Naive B cell (primary cell): ENCODE data around the gene TMEM151B. TPM values are rescaled to one million over a fixed set of nuclear protein-coding genes. Genes with fewer than 3 reads are reported as not detected.

ENCODE experiments used
- polyA plus RNA-seq, 6 donors: library from polyadenylated mRNA; unstranded; fragments of 300-500 nt; fragmentation: Illumina TruSeq; gene quantifications; one replicate each; pipeline ENCODE4 v1.2.3, GENCODE V29; 2021; ENCODE audit warnings: low read depth in 6 of 6

The TMEM151B gene
- polyA plus RNA-seq, 6 donors from 2014 or later: not detected

Other genes starting within 250 kb of the TMEM151B start
- gene MRPL14, start 143.0 kb upstream of the TMEM151B start, polyA plus RNA-seq: 10 to 100 TPM; 68.2 to 99.9 (median 85.0) TPM
- 1 to 10 TPM in 1 of 6 donors, under 1 TPM in 4, not detected in 1; 0.38 to 1.6 (median 0.50) TPM for gene TMEM63B, start 142.9 kb upstream of the TMEM151B start, polyA plus RNA-seq
- gene CAPN11, start 111.6 kb upstream of the TMEM151B start, polyA plus RNA-seq: not detected
- gene MYMX, start 53.5 kb upstream of the TMEM151B start, polyA plus RNA-seq: not detected
- gene SLC29A1, start 46.9 kb upstream of the TMEM151B start, polyA plus RNA-seq: 1 to 10 TPM in 3 of 6 donors, under 1 TPM in 3; 0.15 to 3.1 (median 0.99) TPM
- 100 to 1,000 TPM; 420 to 486 (median 447) TPM for gene HSP90AB1, start 23.3 kb upstream of the TMEM151B start, polyA plus RNA-seq
- gene SLC35B2, start 12.9 kb upstream of the TMEM151B start, polyA plus RNA-seq: 10 to 100 TPM; 24.2 to 38.6 (median 27.2) TPM
- 10 to 100 TPM; 22.1 to 30.8 (median 27.9) TPM for gene NFKBIE, start 4.9 kb upstream of the TMEM151B start, polyA plus RNA-seq
- gene AARS2, start 42.9 kb downstream of the TMEM151B start, polyA plus RNA-seq: 10 to 100 TPM in 1 of 6 donors, 1 to 10 TPM in 5; 5.6 to 12.8 (median 7.8) TPM
- gene SPATS1, start 72.2 kb downstream of the TMEM151B start, polyA plus RNA-seq: not detected
- gene CDC5L, start 117.3 kb downstream of the TMEM151B start, polyA plus RNA-seq: 10 to 100 TPM in 5 of 6 donors, 1 to 10 TPM in 1; 7.8 to 20.8 (median 17.0) TPM